ENCODE data around the gene MARK2. TPM values are rescaled to one million over a fixed set of nuclear protein-coding genes. Genes with fewer than 3 reads are reported as not detected.

MARK2 gene
- total RNA-seq, 2 experiments from 2014 or later = 24.3 to 24.9 TPM

DNA sequence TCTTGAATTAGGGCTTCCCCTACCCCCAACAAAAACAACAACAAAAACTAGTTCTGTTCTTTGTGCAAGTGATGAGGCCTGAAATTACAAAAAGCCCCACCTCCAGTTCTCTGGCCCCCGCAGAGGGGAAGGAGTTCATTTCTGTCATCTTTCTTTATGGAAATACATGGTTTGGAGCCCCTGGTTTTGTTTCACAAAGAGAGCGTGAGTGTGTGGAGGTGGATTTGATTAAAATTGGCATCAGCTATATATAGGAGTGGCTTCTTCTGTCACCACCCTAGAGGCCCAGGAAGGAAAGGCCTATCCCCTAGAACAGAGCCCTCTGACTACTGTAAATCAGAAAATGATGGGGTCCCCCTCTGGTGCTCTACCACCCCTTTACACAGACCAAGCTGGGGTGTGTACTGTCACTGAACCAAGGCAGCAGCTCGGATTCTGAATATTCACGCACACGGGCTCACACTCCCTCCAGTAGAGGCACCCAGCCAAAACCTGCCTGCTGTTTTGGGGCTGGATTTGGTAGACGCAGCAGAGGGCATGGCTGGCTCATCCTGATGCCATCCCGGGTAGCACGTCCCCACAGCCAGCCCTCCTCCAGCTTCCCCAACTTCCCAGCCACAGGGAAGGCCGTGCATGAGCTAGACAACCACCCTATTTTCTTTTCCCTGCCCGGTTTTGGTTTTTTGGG lies 58.7 kb downstream of the MARK2 start:
- Mint-ChIP-seq H3K9me3 (ENCODE audit: low read depth) (no peaks in the 10 kb centered on the region), H3K27me3 (no peaks in the 10 kb centered on the region), H3K4me3 (no peak overlapping the region), H3K27ac (no peak overlapping the region), H3K4me1 (peaks cover 10% of the 10 kb centered on the region), H3K36me3 (ENCODE audit: low read depth) (peaks cover 50% of the 10 kb centered on the region)
- POLR2A ChIA-PET = no interaction called here
- DNase-seq (no peak), ATAC-seq (no peak)
- intact Hi-C loops (cut with DNase I, micrococcal nuclease) = no loop called here
- CTCF ChIA-PET = interaction anchor here (0.6 to 1.6 kb wide), 6 partner anchors 13 to 61 kb away, joined by 3 to 8 read pairs (median 4); no protein-coding TSS in a partner anchor

DNA sequence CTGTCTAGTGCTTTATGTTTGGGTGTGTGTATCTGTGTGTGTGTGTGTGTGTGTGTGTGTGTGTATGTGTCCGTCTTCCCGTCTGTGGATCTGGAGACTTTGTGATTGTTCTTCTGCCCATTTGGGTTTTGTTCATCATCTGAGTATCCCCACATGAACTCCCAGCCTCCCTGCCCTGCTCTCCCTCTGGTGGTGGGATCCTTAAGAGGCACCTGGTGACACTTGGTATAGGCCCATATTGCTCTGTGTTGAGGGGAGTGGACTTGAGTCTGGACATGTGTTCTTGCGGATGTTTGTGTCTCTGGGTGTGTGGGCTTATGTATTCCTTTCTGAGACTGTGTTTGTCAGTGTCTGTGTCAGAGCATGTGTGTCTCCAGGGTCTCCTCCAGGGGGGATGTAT lies 62.8 kb downstream of the MARK2 start:
- ChIA-PET CTCF (interaction anchor here (1.5 kb wide), 1 partner anchor 89 kb away, joined by 3 read pairs; no protein-coding TSS in a partner anchor), POLR2A (no interaction called here)
- ATAC-seq (no peak), DNase-seq (no peak)
- no peaks in the 10 kb centered on the region for H3K27me3 Mint-ChIP-seq
- intact Hi-C loops (cut with DNase I, micrococcal nuclease) = loop anchor here in 1 of 2 experiments (1.0 kb wide), 1 partner anchor 64 kb away; no protein-coding TSS in a partner anchor
- no peak overlapping the region for H3K27ac Mint-ChIP-seq
- H3K36me3 Mint-ChIP-seq (ENCODE audit: low read depth) = peaks cover 60% of the 10 kb centered on the region
- no peak overlapping the region for H3K4me3 Mint-ChIP-seq
- no peaks in the 10 kb centered on the region for H3K4me1 Mint-ChIP-seq
- no peaks in the 10 kb centered on the region for H3K9me3 Mint-ChIP-seq (ENCODE audit: low read depth)

DNA sequence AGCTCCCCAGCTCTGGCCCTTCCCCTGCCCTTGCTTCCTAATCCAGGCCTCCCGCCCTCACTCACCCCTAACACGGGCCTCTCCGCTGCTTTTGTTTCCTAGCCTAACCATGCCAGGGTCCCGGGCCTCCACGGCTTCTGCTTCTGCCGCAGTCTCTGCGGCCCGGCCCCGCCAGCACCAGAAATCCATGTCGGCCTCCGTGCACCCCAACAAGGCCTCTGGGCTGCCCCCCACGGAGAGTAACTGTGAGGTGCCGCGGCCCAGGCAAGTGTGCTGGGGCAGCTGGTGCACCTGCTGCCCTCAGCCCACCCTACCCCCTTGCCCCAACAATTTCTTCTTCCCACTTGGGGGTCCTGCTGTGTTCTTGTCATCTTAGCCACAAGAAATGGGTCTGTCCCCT lies 65.0 kb downstream of the MARK2 start:
- Mint-ChIP-seq H3K27ac (no peak overlapping the region), H3K9me3 (ENCODE audit: low read depth) (no peaks in the 10 kb centered on the region), H3K27me3 (no peaks in the 10 kb centered on the region), H3K4me1 (no peaks in the 10 kb centered on the region), H3K4me3 (no peak overlapping the region), H3K36me3 (ENCODE audit: low read depth) (peaks cover 47% of the 10 kb centered on the region)
- ChIA-PET CTCF (interaction anchor here (0.7 to 0.8 kb wide), 2 partner anchors 21 to 168 kb away, joined by 3 read pairs; no protein-coding TSS in a partner anchor), POLR2A (no interaction called here)
- intact Hi-C loops (cut with DNase I, micrococcal nuclease) = no loop called here
- no peak for DNase-seq
- no peak for ATAC-seq

DNA sequence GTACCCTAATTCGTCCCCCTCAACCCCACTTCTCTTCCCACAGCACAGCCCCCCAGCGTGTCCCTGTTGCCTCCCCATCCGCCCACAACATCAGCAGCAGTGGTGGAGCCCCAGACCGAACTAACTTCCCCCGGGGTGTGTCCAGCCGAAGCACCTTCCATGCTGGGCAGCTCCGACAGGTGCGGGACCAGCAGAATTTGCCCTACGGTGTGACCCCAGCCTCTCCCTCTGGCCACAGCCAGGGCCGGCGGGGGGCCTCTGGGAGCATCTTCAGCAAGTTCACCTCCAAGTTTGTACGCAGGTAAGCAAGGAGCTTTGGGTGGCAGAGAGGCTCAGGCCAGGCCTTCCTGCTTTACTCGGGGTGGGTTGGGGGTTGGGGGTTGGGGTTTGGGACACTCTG lies 65.8 kb downstream of the MARK2 start:
- no peaks in the 10 kb centered on the region for H3K9me3 Mint-ChIP-seq (ENCODE audit: low read depth)
- H3K4me3 Mint-ChIP-seq = no peak overlapping the region
- POLR2A ChIA-PET = no interaction called here
- no peak overlapping the region for H3K27ac Mint-ChIP-seq
- ATAC-seq = no peak
- H3K36me3 Mint-ChIP-seq (ENCODE audit: low read depth) = peaks cover 39% of the 10 kb centered on the region
- intact Hi-C loops (cut with DNase I, micrococcal nuclease) = no loop called here
- no peaks in the 10 kb centered on the region for H3K27me3 Mint-ChIP-seq
- no peak for DNase-seq
- H3K4me1 Mint-ChIP-seq = no peaks in the 10 kb centered on the region
- CTCF ChIA-PET = interaction anchor here (0.8 kb wide), 1 partner anchor 21 kb away, joined by 3 read pairs; no protein-coding TSS in a partner anchor

DNA sequence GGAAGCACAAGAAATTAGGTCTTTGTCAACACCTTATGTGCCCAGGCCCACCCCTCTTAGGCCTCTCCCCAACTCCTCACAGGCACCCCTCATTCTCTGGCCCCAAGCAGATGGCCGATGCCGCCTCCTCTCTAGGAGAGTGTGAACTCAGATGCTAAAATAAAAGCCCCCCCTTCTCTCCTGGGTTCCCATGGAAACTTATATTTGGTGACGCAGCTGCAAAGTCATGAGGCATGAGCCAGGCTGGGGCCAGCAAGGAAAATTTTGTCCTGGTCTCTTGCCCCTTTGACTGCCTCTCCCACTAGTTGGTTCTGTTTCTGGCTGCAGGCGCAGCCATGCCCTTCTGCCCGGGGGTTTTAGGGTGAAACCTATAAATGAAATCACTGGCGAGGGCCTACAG lies 66.3 kb downstream of the MARK2 start:
- Mint-ChIP-seq H3K9me3 (ENCODE audit: low read depth) (no peaks in the 10 kb centered on the region), H3K4me3 (no peak overlapping the region), H3K36me3 (ENCODE audit: low read depth) (peaks cover 37% of the 10 kb centered on the region), H3K27me3 (no peaks in the 10 kb centered on the region), H3K27ac (no peak overlapping the region), H3K4me1 (no peaks in the 10 kb centered on the region)
- intact Hi-C loops (cut with DNase I, micrococcal nuclease) = no loop called here
- no peak for DNase-seq
- CTCF ChIA-PET = interaction anchor here (2.4 kb wide), 1 partner anchor 68 kb away, joined by 23 read pairs; no protein-coding TSS in a partner anchor
- ATAC-seq = no peak
- POLR2A ChIA-PET = no interaction called here

DNA sequence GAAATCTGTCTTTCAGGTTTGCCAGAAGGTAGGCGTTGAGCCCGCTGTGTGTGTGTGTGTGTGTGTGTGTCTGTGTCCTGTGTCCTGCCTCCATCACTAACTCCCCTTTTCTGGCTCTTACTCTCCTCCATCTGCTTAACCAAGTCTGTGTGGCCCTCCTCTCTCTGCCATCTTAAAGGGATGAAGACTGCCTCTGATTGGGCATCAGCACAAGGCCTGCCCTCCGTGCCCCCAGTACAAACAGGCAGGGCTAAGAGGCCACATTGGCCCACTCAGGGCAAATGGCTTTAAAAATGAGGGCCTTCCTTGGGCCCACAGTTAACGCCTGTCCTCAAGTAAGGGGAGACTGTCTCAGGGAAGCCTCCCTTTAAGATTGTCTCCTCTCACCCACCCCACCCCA lies 67.2 kb downstream of the MARK2 start:
- H3K4me3 Mint-ChIP-seq = no peak overlapping the region
- ChIA-PET CTCF (interaction anchor here (0.5 to 2.4 kb wide), 6 partner anchors 12 to 177 kb away, joined by 3 to 23 read pairs (median 4); no protein-coding TSS in a partner anchor), POLR2A (no interaction called here)
- intact Hi-C loops (cut with DNase I, micrococcal nuclease) = loop anchor here (1.0 kb wide), 2 partner anchors 32 to 69 kb away; no protein-coding TSS in a partner anchor
- no peaks in the 10 kb centered on the region for H3K4me1 Mint-ChIP-seq
- no peaks in the 10 kb centered on the region for H3K27me3 Mint-ChIP-seq
- no peak overlapping the region for H3K27ac Mint-ChIP-seq
- ATAC-seq (no peak), DNase-seq (no peak)
- no peaks in the 10 kb centered on the region for H3K9me3 Mint-ChIP-seq (ENCODE audit: low read depth)
- peaks cover 34% of the 10 kb centered on the region for H3K36me3 Mint-ChIP-seq (ENCODE audit: low read depth)

DNA sequence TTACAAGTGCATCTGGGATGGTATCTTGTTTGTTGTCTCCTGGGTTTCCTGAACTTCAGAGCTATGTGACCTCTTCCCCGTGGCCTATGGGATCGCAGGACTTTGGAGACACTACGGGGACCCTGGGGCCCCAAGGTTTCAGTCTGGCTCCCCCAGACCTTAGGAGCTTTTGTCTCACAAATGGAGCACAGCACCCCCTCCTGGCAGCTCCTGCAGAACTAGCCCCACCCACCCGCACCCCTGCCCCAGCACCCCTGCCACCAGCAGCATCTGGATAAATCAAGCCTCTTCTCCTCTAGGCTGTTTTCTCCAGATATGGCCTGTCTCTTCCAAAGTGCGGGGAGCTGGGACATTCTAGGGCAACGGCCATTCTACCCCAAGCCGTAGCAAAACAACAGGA lies 67.7 kb downstream of the MARK2 start:
- ChIA-PET POLR2A (no interaction called here), CTCF (interaction anchor here (0.5 to 2.4 kb wide), 9 partner anchors 11 to 176 kb away, joined by 3 to 23 read pairs (median 4); no protein-coding TSS in a partner anchor)
- Mint-ChIP-seq H3K9me3 (ENCODE audit: low read depth) (no peaks in the 10 kb centered on the region), H3K27me3 (no peaks in the 10 kb centered on the region), H3K4me1 (no peaks in the 10 kb centered on the region), H3K4me3 (no peak overlapping the region), H3K27ac (no peak overlapping the region), H3K36me3 (ENCODE audit: low read depth) (peaks cover 31% of the 10 kb centered on the region)
- peak; percentile 79 for DNase-seq
- intact Hi-C loops (cut with DNase I, micrococcal nuclease) = loop anchor here (1.0 kb wide), 2 partner anchors 32 to 69 kb away; no protein-coding TSS in a partner anchor
- peak; percentile 70 for ATAC-seq

DNA sequence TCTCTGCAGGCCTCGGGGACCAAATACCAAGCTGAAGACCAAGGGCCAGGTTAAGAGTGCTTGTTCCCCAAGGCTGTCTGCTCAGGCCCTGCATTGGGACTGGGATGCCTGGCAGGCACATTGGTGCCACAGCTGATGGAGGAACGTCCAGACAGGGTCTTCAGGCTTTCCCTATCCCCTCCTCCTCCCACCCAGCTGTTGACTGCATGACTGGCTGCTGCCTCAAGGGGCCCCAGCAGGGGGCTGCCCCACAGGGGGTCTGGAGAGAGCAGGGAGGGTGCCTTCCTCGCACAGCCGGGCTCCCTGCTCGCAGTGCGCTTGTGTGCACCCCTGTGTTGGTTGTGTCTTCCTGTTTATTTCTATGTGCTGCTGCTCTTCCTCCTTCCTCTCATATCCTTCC lies 68.2 kb downstream of the MARK2 start:
- no peaks in the 10 kb centered on the region for H3K4me1 Mint-ChIP-seq
- H3K27me3 Mint-ChIP-seq = no peaks in the 10 kb centered on the region
- no peak overlapping the region for H3K4me3 Mint-ChIP-seq
- CTCF ChIA-PET = interaction anchor here (0.5 to 2.4 kb wide), 8 partner anchors 11 to 221 kb away, joined by 3 to 23 read pairs (median 4); no protein-coding TSS in a partner anchor
- H3K9me3 Mint-ChIP-seq (ENCODE audit: low read depth) = no peaks in the 10 kb centered on the region
- H3K27ac Mint-ChIP-seq = no peak overlapping the region
- POLR2A ChIA-PET = no interaction called here
- peaks cover 26% of the 10 kb centered on the region for H3K36me3 Mint-ChIP-seq (ENCODE audit: low read depth)
- DNase-seq (no peak), ATAC-seq (no peak)
- intact Hi-C loops (cut with DNase I, micrococcal nuclease) = no loop called here

DNA sequence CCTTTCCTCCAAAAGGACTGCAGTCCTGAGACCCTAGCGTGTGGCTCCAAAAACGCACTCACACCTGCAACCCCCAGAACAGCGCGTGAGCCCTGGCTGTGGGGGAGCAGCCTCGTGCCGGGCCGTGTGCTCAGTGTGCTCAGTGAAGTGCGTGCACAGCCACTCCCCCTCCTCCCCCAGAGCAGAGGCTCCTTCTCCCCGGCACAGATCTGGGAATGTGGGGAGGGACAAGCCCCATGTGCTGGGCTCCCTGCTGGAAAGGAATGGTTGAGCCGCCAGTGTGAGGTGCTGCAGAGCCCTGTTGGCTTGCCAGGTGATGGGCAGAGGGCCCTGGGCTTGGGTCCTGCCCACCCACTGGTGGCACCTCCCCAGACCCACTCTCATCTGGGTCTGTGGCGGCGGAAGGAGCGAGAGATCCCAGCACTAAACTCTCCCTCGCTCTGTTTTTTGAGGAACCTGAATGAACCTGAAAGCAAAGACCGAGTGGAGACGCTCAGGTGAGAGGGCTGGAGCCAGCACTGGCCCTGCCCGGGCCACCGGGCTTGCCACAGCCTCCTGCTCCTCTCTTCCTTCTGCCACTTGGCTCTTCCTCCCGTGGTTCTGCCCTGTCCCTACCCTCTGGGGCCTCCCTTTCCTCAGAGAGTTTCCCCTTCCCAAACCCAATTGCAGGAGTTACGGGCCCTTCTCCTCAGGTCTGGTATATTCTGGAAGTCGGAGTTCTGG lies 69.1 kb downstream of the MARK2 start:
- Mint-ChIP-seq H3K36me3 (ENCODE audit: low read depth) (peaks cover 23% of the 10 kb centered on the region), H3K4me3 (no peak overlapping the region), H3K27me3 (no peaks in the 10 kb centered on the region), H3K27ac (no peak overlapping the region), H3K9me3 (ENCODE audit: low read depth) (no peaks in the 10 kb centered on the region), H3K4me1 (no peaks in the 10 kb centered on the region)
- ChIA-PET CTCF (interaction anchor here (2.4 kb wide), 1 partner anchor 70 kb away, joined by 23 read pairs; no protein-coding TSS in a partner anchor), POLR2A (no interaction called here)
- DNase-seq (no peak), ATAC-seq (no peak)
- intact Hi-C loops (cut with DNase I, micrococcal nuclease) = no loop called here

DNA sequence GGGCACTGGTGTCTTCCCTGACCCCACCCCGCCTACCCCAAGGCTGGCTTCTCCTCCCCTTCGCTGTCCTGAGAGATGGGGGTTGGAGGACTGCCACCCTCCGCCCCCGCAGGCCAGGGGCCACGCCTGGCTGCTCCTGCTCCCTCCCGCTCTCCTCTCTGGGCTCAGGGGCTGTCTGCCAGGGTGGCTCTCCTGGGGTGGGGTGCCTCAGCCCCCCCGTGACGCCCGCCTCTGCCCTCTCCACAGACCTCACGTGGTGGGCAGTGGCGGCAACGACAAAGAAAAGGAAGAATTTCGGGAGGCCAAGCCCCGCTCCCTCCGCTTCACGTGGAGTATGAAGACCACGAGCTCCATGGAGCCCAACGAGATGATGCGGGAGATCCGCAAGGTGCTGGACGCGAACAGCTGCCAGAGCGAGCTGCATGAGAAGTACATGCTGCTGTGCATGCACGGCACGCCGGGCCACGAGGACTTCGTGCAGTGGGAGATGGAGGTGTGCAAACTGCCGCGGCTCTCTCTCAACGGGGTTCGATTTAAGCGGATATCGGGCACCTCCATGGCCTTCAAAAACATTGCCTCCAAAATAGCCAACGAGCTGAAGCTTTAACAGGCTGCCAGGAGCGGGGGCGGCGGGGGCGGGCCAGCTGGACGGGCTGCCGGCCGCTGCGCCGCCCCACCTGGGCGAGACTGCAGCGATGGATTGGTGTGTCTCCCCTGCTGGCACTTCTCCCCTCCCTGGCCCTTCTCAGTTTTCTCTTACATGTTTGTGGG lies 69.9 kb downstream of the MARK2 start:
- POLR2A ChIA-PET = no interaction called here
- peaks cover 14% of the 10 kb centered on the region for H3K36me3 Mint-ChIP-seq (ENCODE audit: low read depth)

More for the DNA sequence above, 69.9 kb downstream of the MARK2 start:
- intact Hi-C loops (cut with DNase I, micrococcal nuclease) = no loop called here
- ATAC-seq = no peak
- H3K27ac Mint-ChIP-seq = no peak overlapping the region
- no peak for DNase-seq
- CTCF ChIA-PET = interaction anchor here (1.0 kb wide), 1 partner anchor 72 kb away, joined by 6 read pairs; no protein-coding TSS in a partner anchor
- no peaks in the 10 kb centered on the region for H3K4me1 Mint-ChIP-seq
- no peak overlapping the region for H3K4me3 Mint-ChIP-seq
- no peaks in the 10 kb centered on the region for H3K9me3 Mint-ChIP-seq (ENCODE audit: low read depth)
- H3K27me3 Mint-ChIP-seq = no peaks in the 10 kb centered on the region

Measured in activated CD4-positive, alpha-beta T cell treated with anti-CD3 and anti-CD28 coated beads for 36 hours (primary cell).